Transverse colon (tissue), 4 donors: ENCODE measurements around the gene S1PR4.

Experiments
- EP300 ChIP-seq: sonication (generic); formaldehyde crosslinking; IDR thresholded peaks from one replicate; pipeline ENCODE4 v1.6.1; 2017; ENCODE audit warnings: antibody characterized with exemption, low read depth
- POLR2A ChIP-seq: fragments of 450-650 bp; IDR thresholded peaks from one replicate; pipeline ENCODE4 v1.6.1; 2016; ENCODE audit warnings: antibody characterized with exemption, mild to moderate bottlenecking, moderate library complexity
- POLR2AphosphoS5 ChIP-seq, 3 donors: sonication (generic); formaldehyde crosslinking; IDR thresholded peaks; one replicate each; pipeline ENCODE4 v1.6.1; 2016; ENCODE audit warnings: antibody characterized with exemption in 3 of 3
- TF ChIP-seq, protein P1 (sequence below), 5 experiments: fragments of 200-600 bp in 3 of 5; fragments of 450-650 bp in 2 of 5; sonication (generic) in 3 of 5; IDR thresholded peaks; 1 replicate in 2 of 5; 2 replicates in 3 of 5; pipeline ENCODE4 v1.5.1; 2016 to 2017; ENCODE audit warnings: antibody characterized with exemption in 5 of 5, inconsistent platforms in 3 of 5, mild to moderate bottlenecking in 2 of 5, moderate library complexity in 1 of 5

DNA sequence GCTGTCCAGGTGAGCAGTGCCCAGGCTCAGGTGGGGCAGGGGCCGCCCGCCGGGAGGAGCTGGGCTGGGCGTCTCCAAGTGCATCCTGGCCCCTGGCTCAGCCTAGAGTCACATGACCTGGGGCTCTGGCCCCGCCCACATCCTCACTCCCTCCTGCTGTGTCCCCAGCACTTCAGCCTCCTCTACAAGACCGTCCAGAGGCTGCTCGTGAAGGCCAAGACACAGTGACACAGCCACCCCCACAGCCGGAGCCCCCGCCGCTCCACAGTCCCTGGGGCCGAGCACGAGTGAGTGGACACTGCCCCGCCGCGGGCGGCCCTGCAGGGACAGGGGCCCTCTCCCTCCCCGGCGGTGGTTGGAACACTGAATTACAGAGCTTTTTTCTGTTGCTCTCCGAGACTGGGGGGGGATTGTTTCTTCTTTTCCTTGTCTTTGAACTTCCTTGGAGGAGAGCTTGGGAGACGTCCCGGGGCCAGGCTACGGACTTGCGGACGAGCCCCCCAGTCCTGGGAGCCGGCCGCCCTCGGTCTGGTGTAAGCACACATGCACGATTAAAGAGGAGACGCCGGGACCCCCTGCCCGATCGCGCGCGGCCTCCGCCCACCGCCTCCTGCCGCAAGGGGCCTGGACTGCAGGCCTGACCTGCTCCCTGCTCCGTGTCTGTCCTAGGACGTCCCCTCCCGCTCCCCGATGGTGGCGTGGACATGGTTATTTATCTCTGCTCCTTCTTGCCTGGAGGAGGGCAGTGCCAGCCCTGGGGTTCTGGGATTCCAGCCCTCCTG is 29.1 kb downstream of the S1PR4 start:
- TF ChIP-seq, protein P1, sequence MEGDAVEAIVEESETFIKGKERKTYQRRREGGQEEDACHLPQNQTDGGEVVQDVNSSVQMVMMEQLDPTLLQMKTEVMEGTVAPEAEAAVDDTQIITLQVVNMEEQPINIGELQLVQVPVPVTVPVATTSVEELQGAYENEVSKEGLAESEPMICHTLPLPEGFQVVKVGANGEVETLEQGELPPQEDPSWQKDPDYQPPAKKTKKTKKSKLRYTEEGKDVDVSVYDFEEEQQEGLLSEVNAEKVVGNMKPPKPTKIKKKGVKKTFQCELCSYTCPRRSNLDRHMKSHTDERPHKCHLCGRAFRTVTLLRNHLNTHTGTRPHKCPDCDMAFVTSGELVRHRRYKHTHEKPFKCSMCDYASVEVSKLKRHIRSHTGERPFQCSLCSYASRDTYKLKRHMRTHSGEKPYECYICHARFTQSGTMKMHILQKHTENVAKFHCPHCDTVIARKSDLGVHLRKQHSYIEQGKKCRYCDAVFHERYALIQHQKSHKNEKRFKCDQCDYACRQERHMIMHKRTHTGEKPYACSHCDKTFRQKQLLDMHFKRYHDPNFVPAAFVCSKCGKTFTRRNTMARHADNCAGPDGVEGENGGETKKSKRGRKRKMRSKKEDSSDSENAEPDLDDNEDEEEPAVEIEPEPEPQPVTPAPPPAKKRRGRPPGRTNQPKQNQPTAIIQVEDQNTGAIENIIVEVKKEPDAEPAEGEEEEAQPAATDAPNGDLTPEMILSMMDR (IDR thresholded peaks at IDR 0.05), result no peak
- TF ChIP-seq EP300 (no peak), POLR2A (no peak), POLR2AphosphoS5 (IDR thresholded peaks at IDR 0.05) (no peak)
